HCT116 (cell line): ENCODE results near the gene HDGF.

Experiments used
- EZH2 ChIP-seq: fragments of 200-600 bp; sonication (generic); IDR thresholded peaks from 2 replicates; pipeline ENCODE4 v1.6.1; 2017; ENCODE audit warnings: antibody characterized with exemption, mixed run types
- FOSL1 ChIP-seq: IDR thresholded peaks from 2 replicates; pipeline ENCODE4 v1.6.1; 2012; ENCODE audit warnings: low read depth
- POLR2AphosphoS5 ChIP-seq: IDR thresholded peaks from 2 replicates; pipeline ENCODE4 v1.6.1; 2011; ENCODE audit warnings: mild to moderate bottlenecking, low read depth, low read length, moderate library complexity
- TF ChIP-seq, protein P1 (sequence below), 3 experiments: fragments of 200-600 bp in 1 of 3; sonication (generic) in 1 of 3; IDR thresholded peaks in 2 of 3; conservative IDR thresholded peaks in 1 of 3; 2 replicates each; pipeline ENCODE4 v1.5.1; 2012 to 2017; ENCODE audit warnings: low read depth in 2 of 3, low read length in 2 of 3, antibody characterized with exemption in 1 of 3, borderline replicate concordance in 1 of 3, control low read depth in 1 of 3, mild to moderate bottlenecking in 1 of 3, mixed read lengths in 1 of 3, mixed run types in 1 of 3, moderate library complexity in 1 of 3; ENCODE audit not compliant: insufficient read depth in 1 of 3
- TF ChIP-seq, protein P2 (sequence below): IDR thresholded peaks from 2 replicates; pipeline ENCODE4 v1.6.1; 2012; ENCODE audit warnings: low read depth

DNA sequence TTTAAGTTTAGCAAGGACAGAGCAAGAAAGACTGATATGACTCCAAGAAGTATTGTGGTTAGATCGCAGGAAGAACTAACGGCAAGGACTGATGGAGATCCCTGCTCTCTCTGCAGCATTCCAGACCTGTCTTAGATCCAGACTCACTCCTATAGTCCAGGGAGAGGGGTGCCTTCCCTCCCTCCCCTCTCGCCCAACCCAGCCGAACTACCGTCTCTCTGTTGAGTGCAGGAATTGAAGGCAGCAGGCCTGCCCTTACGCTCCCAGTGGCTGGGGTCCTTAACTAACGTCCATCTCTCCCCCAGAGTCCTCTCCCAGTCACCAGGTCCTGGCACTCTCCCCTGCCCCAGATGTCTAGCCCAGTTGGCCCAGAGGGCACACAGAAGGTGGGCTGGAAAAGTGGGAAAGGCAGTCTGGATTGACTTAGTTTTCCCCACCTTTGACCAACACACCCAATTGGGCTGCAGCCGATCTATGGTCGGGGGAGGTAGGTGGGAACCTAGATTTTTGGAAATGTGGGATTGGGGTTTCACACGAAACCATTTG is 47.2 kb downstream of the HDGF start:
- TF ChIP-seq, protein P1, sequence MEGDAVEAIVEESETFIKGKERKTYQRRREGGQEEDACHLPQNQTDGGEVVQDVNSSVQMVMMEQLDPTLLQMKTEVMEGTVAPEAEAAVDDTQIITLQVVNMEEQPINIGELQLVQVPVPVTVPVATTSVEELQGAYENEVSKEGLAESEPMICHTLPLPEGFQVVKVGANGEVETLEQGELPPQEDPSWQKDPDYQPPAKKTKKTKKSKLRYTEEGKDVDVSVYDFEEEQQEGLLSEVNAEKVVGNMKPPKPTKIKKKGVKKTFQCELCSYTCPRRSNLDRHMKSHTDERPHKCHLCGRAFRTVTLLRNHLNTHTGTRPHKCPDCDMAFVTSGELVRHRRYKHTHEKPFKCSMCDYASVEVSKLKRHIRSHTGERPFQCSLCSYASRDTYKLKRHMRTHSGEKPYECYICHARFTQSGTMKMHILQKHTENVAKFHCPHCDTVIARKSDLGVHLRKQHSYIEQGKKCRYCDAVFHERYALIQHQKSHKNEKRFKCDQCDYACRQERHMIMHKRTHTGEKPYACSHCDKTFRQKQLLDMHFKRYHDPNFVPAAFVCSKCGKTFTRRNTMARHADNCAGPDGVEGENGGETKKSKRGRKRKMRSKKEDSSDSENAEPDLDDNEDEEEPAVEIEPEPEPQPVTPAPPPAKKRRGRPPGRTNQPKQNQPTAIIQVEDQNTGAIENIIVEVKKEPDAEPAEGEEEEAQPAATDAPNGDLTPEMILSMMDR (IDR thresholded peaks at IDR 0.05 in 2 of 3, conservative IDR thresholded peaks at IDR 0.05 in 1 of 3; ENCODE audit: borderline replicate concordance in 1 of 3, insufficient read depth in 1 of 3, low read depth in 2 of 3, low read length in 2 of 3), result no peak
- no peak for TF ChIP-seq FOSL1
- TF ChIP-seq EZH2, result no peak
- TF ChIP-seq POLR2AphosphoS5, result no peak
- TF ChIP-seq, protein P2, sequence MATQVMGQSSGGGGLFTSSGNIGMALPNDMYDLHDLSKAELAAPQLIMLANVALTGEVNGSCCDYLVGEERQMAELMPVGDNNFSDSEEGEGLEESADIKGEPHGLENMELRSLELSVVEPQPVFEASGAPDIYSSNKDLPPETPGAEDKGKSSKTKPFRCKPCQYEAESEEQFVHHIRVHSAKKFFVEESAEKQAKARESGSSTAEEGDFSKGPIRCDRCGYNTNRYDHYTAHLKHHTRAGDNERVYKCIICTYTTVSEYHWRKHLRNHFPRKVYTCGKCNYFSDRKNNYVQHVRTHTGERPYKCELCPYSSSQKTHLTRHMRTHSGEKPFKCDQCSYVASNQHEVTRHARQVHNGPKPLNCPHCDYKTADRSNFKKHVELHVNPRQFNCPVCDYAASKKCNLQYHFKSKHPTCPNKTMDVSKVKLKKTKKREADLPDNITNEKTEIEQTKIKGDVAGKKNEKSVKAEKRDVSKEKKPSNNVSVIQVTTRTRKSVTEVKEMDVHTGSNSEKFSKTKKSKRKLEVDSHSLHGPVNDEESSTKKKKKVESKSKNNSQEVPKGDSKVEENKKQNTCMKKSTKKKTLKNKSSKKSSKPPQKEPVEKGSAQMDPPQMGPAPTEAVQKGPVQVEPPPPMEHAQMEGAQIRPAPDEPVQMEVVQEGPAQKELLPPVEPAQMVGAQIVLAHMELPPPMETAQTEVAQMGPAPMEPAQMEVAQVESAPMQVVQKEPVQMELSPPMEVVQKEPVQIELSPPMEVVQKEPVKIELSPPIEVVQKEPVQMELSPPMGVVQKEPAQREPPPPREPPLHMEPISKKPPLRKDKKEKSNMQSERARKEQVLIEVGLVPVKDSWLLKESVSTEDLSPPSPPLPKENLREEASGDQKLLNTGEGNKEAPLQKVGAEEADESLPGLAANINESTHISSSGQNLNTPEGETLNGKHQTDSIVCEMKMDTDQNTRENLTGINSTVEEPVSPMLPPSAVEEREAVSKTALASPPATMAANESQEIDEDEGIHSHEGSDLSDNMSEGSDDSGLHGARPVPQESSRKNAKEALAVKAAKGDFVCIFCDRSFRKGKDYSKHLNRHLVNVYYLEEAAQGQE, result no peak
